Measurements from ENCODE around the gene ENKD1. TPM values are rescaled to one million over a fixed set of nuclear protein-coding genes. Genes with fewer than 3 reads are reported as not detected.

ENKD1 gene
- polyA plus RNA-seq, 2 of the 4 experiments (the other 2 are of a cell fraction) = 4.0 to 12.2 TPM

- H3K4me2 ChIP-seq = peak overlapping the region; percentile 80
- 56% methylated on average over 17 of the region's 21 CpGs for WGBS (ENCODE audit: missing lambda C conversion rate)
- no peak for FAIRE-seq
- no peak for DNase-seq (ENCODE audit: low read depth in 1 of 2, low spot score in 1 of 2)
- ATAC-seq = no peak
- H3K27ac ChIP-seq = peak overlapping the region; percentile 90 to 92
- TF ChIP-seq ESRRA (IDR thresholded peaks at IDR 0.05; ENCODE audit: borderline replicate concordance, low read length) (no peak), ZFP36 (IDR thresholded peaks at IDR 0.05; ENCODE audit: borderline replicate concordance, partially characterized antibody) (no peak), FOSB (CRISPR knock-in tag; IDR thresholded peaks at IDR 0.05) (no peak), NFE2L2 (conservative IDR thresholded peaks at IDR 0.05; ENCODE audit: low read length) (no peak), ELK1 (IDR thresholded peaks at IDR 0.05; ENCODE audit: low read depth, low read length) (no peak), REST (IDR thresholded peaks at IDR 0.05) (no peak), GATA3 (IDR thresholded peaks at IDR 0.05; ENCODE audit: borderline replicate concordance) (no peak), PBX3 (IDR thresholded peaks at IDR 0.05) (no peak), TP53 (CRISPR knock-in tag; IDR thresholded peaks at IDR 0.05) (no peak), FOXS1 (CRISPR knock-in tag; IDR thresholded peaks at IDR 0.05) (no peak), NPAS2 (CRISPR knock-in tag; IDR thresholded peaks at IDR 0.05; ENCODE audit: borderline replicate concordance) (no peak)
- H3K4me1 ChIP-seq = peaks cover 6% of the 10 kb centered on the region; the same call in 1 of the 3 replicates
- ChIA-PET POLR2A (interaction anchor here (0.6 kb wide), 1 partner anchor 16 kb away, joined by 3 read pairs; no protein-coding TSS in a partner anchor), CTCF (interaction anchor here (0.6 to 8.6 kb wide), 13 partner anchors 10 to 165 kb away, joined by 3 to 51 read pairs (median 7); partner anchors contain the start of genes CARMIL2 and CTCF)
- H3K4me3 ChIP-seq = peak overlapping the region; percentile 91
- no peaks in the 10 kb centered on the region for H3K9me3 ChIP-seq
Measured at GRCh38 chr16:67658849-67659674, 7.5 kb downstream of the ENKD1 start.

GRCh38 chr16:67657751-67658518 lies 8.6 kb downstream of the ENKD1 start:
- CTCF ChIA-PET = interaction anchor here (0.6 to 8.6 kb wide), 12 partner anchors 11 to 164 kb away, joined by 3 to 51 read pairs (median 9); partner anchors contain the start of genes CARMIL2 and CTCF
- Histone ChIP-seq H3K27ac (no peak overlapping the region), H3K9me3 (no peaks in the 10 kb centered on the region), H3K4me3 (no peak overlapping the region), H3K4me1 (peaks cover 12% of the 10 kb centered on the region; the same call in 2 of the 3 replicates), H3K4me2 (no peak overlapping the region)
- no peak for ATAC-seq
- 95% methylated on average over 15 of the region's 18 CpGs for WGBS (ENCODE audit: missing lambda C conversion rate)
- POLR2A ChIA-PET = no interaction called here
- no peak for TF ChIP-seq RARB (CRISPR knock-in tag; IDR thresholded peaks at IDR 0.05)
- no peak for TF ChIP-seq MYC (IDR thresholded peaks at IDR 0.05; ENCODE audit: borderline replicate concordance, low read length)
- TF ChIP-seq ZC3H11A (IDR thresholded peaks at IDR 0.05) = no peak
- no peak for TF ChIP-seq ZFP36 (IDR thresholded peaks at IDR 0.05; ENCODE audit: borderline replicate concordance, partially characterized antibody)
- TF ChIP-seq HOXB13 (CRISPR knock-in tag; IDR thresholded peaks at IDR 0.05; ENCODE audit: low read depth) = no peak
- TF ChIP-seq ATOH8 (CRISPR knock-in tag; IDR thresholded peaks at IDR 0.05; ENCODE audit: low read depth) = no peak
- no peak for TF ChIP-seq HDAC2 (IDR thresholded peaks at IDR 0.05)
- no peak for TF ChIP-seq MAX (IDR thresholded peaks at IDR 0.05)
- TF ChIP-seq CHD2 (IDR thresholded peaks at IDR 0.05; ENCODE audit: low read length, partially characterized antibody) = no peak
- no peak for TF ChIP-seq MAZ (IDR thresholded peaks at IDR 0.05; ENCODE audit: borderline replicate concordance, low read depth, low read length)
- no peak for TF ChIP-seq CBX8 (IDR thresholded peaks at IDR 0.05)
- TF ChIP-seq ZSCAN20 (CRISPR knock-in tag; IDR thresholded peaks at IDR 0.05) = no peak
- no peak for TF ChIP-seq NR3C1 (IDR thresholded peaks at IDR 0.05)
- no peak for TF ChIP-seq SMC3 (IDR thresholded peaks at IDR 0.05)
- no peak for TF ChIP-seq ESRRA (IDR thresholded peaks at IDR 0.05; ENCODE audit: borderline replicate concordance, low read length)
- TF ChIP-seq RFX5 (IDR thresholded peaks at IDR 0.05) = no peak
- TF ChIP-seq EHMT2 (IDR thresholded peaks at IDR 0.05; ENCODE audit: low read depth) = no peak
- no peak for TF ChIP-seq EHF (CRISPR knock-in tag; IDR thresholded peaks at IDR 0.05)
- FAIRE-seq = no peak
- no peak for DNase-seq (ENCODE audit: low read depth in 1 of 2, low spot score in 1 of 2)
